Ishikawa (cell line): Measurements from ENCODE around the gene CT45A9.

Source experiments
- CEBPB ChIP-seq: IDR thresholded peaks from 2 replicates; pipeline ENCODE4 v1.6.1; 2012
- EP300 ChIP-seq: IDR thresholded peaks from 2 replicates; pipeline ENCODE4 v1.6.1; 2012; ENCODE audit warnings: borderline replicate concordance
- FOXM1 ChIP-seq: IDR thresholded peaks from 2 replicates; pipeline ENCODE4 v1.6.1; 2012; ENCODE audit warnings: low read depth, borderline replicate concordance
- NFIC ChIP-seq: IDR thresholded peaks from 2 replicates; pipeline ENCODE4 v1.6.1; 2012
- RAD21 ChIP-seq: IDR thresholded peaks from 2 replicates; pipeline ENCODE4 v1.6.1; 2012; ENCODE audit warnings: low read depth
- TAF1 ChIP-seq: IDR thresholded peaks from 2 replicates; pipeline ENCODE4 v1.6.1; 2012; ENCODE audit warnings: low read depth, mild to moderate bottlenecking
- TCF12 ChIP-seq: IDR thresholded peaks from 2 replicates; pipeline ENCODE4 v1.6.1; 2012; ENCODE audit warnings: low read depth
- TEAD4 ChIP-seq: IDR thresholded peaks from 2 replicates; pipeline ENCODE4 v1.6.1; 2012
- YY1 ChIP-seq: IDR thresholded peaks from 2 replicates; pipeline ENCODE4 v1.6.1; 2012; ENCODE audit warnings: low read depth
- TF ChIP-seq, protein P1 (sequence below): IDR thresholded peaks from 2 replicates; pipeline ENCODE4 v1.6.1; 2012
- TF ChIP-seq, protein P2 (sequence below): IDR thresholded peaks from 2 replicates; pipeline ENCODE4 v1.6.1; 2012
- TF ChIP-seq, protein P3 (sequence below): IDR thresholded peaks from 2 replicates; pipeline ENCODE4 v1.6.1; 2012; ENCODE audit warnings: low read depth, mild to moderate bottlenecking

DNA sequence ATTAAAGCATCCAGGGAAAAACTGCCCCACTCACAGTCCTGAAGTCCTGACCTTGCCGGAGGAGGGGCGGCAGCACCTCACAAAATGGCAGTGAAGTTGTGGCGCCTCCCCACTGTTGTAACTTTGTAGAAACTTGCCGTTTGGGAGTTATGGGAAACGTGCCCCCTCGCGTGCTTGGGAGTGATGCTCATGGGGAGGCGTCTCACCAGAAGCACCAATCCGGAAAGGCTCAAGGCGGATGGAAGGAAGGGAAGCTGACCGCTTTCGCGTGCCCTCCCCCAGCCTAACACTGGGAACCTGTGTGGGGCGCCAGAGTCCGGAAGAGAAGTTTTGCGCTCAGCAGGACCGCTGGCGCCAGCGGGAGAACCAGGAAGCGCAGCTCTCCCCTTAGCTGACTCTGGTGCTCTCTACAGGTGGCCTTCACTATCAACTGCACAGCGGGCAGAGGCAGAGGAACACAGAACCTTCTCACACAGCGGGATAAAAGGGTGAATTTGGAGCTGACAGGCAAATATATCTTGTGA lies 21.7 kb upstream of the CT45A9 start, which contains the start of the genes CT45A10 and SAGE1:
- TF ChIP-seq, protein P1, sequence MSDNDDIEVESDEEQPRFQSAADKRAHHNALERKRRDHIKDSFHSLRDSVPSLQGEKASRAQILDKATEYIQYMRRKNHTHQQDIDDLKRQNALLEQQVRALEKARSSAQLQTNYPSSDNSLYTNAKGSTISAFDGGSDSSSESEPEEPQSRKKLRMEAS, result no peak
- TF ChIP-seq RAD21 (peak; percentile 26; the same call in 1 of the 2 replicates), YY1 (no peak), TAF1 (no peak), NFIC (no peak), EP300 (no peak), CEBPB (no peak), TEAD4 (no peak), TCF12 (no peak), FOXM1 (no peak)
- TF ChIP-seq, protein P2, sequence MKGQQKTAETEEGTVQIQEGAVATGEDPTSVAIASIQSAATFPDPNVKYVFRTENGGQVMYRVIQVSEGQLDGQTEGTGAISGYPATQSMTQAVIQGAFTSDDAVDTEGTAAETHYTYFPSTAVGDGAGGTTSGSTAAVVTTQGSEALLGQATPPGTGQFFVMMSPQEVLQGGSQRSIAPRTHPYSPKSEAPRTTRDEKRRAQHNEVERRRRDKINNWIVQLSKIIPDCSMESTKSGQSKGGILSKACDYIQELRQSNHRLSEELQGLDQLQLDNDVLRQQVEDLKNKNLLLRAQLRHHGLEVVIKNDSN, result no peak
- TF ChIP-seq, protein P3, sequence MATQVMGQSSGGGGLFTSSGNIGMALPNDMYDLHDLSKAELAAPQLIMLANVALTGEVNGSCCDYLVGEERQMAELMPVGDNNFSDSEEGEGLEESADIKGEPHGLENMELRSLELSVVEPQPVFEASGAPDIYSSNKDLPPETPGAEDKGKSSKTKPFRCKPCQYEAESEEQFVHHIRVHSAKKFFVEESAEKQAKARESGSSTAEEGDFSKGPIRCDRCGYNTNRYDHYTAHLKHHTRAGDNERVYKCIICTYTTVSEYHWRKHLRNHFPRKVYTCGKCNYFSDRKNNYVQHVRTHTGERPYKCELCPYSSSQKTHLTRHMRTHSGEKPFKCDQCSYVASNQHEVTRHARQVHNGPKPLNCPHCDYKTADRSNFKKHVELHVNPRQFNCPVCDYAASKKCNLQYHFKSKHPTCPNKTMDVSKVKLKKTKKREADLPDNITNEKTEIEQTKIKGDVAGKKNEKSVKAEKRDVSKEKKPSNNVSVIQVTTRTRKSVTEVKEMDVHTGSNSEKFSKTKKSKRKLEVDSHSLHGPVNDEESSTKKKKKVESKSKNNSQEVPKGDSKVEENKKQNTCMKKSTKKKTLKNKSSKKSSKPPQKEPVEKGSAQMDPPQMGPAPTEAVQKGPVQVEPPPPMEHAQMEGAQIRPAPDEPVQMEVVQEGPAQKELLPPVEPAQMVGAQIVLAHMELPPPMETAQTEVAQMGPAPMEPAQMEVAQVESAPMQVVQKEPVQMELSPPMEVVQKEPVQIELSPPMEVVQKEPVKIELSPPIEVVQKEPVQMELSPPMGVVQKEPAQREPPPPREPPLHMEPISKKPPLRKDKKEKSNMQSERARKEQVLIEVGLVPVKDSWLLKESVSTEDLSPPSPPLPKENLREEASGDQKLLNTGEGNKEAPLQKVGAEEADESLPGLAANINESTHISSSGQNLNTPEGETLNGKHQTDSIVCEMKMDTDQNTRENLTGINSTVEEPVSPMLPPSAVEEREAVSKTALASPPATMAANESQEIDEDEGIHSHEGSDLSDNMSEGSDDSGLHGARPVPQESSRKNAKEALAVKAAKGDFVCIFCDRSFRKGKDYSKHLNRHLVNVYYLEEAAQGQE, result no peak
